HCT116 (cell line): ENCODE data around the gene ARHGDIG. TPM values are rescaled to one million over a fixed set of nuclear protein-coding genes. Genes with fewer than 3 reads are reported as not detected.

Experiments
- ATAC-seq: fragments of 200-7000 bp; cut with Tn5 transposase; 2 replicates; pipeline ENCODE4 v1.9.1; 2020; ENCODE audit warnings: mild to moderate bottlenecking, moderate library complexity
- BruUV-seq: library from RNA; stranded (reverse); fragments of 400-500 nt; replicated peaks from 2 replicates; lab custom pipeline; 2021; lab: Mats Ljungman, UMichigan
- CTCF ChIA-PET: fragments of 300-600 bp; sonication (Branson Sonifier 250); formaldehyde crosslinking; loops from one replicate; lab custom pipeline; 2021; ENCODE audit warnings: antibody characterized with exemption; lab: Charles Lee
- POLR2A ChIA-PET: fragments of 300-600, 350-600 bp; sonication (Branson Sonifier 250); formaldehyde crosslinking; loops from one replicate; lab custom pipeline; 2021; ENCODE audit warnings: antibody characterized with exemption; lab: Charles Lee
- RAD21 ChIA-PET, 2 experiments: fragments of 300-600 bp; sonication (Branson Sonifier 250); formaldehyde crosslinking; loops; one replicate each; lab custom pipeline; 2023; ENCODE audit warnings: low total read pairs in 2 of 2; ENCODE audit not compliant: uncharacterized antibody in 2 of 2, unreplicated experiment in 2 of 2, low non-redundant PET in 1 of 2; lab: Charles Lee
- DNase-seq: peaks from one replicate; pipeline ENCODE4 v3.0.0-alpha.2; 2010; ENCODE audit warnings: low read depth, low spot score
- H2AFZ ChIP-seq: fragments of 200-600 bp; shearing (Covaris generic), sonication (generic); 2 replicates; pipeline ENCODE4 v1.6.1; 2017; ENCODE audit warnings: low read depth, mixed run types, mixed read lengths, antibody characterized with exemption, low read length; ENCODE audit not compliant: poor library complexity, severe bottlenecking
- H3K27ac ChIP-seq: 2 replicates; pipeline ENCODE4 v1.5.1; 2012; ENCODE audit warnings: low read depth, low read length
- H3K27me3 ChIP-seq: fragments of 200-600 bp; sonication (generic); 2 replicates; pipeline ENCODE4 v1.6.1; 2016; ENCODE audit warnings: mixed run types, low read length, mixed read lengths; ENCODE audit not compliant: insufficient read depth
- H3K36me3 ChIP-seq, 2 experiments: fragments of 200-500 bp in 1 of 2; fragments of 200-600 bp in 1 of 2; sonication (Bioruptor generic) in 1 of 2; sonication (generic) in 1 of 2; 2 replicates each; pipeline versions ENCODE4 v1.5.1 to v1.6.1; 2014 to 2016; ENCODE audit warnings: low read length in 2 of 2, inconsistent platforms in 1 of 2, mixed read lengths in 1 of 2, mixed run types in 1 of 2; ENCODE audit not compliant: insufficient read depth in 2 of 2, control insufficient read depth in 1 of 2
- H3K4me1 ChIP-seq, 2 experiments: fragments of 200-600 bp in 1 of 2; sonication (generic) in 1 of 2; 2 replicates each; pipeline versions ENCODE4 v1.5.1 to v1.6.1; 2012 to 2017; ENCODE audit warnings: low read length in 2 of 2, inconsistent platforms in 1 of 2, mild to moderate bottlenecking in 1 of 2, mixed read lengths in 1 of 2, mixed run types in 1 of 2, moderate library complexity in 1 of 2; ENCODE audit not compliant: insufficient read depth in 2 of 2, control insufficient read depth in 1 of 2
- H3K4me2 ChIP-seq: fragments of 200-600 bp; sonication (generic); 2 replicates; pipeline ENCODE4 v1.6.1; 2017; ENCODE audit warnings: mixed run types, low read length, mixed read lengths
- H3K4me3 ChIP-seq, 2 experiments: fragments of 200-600 bp in 1 of 2; sonication (generic) in 1 of 2; replicated peaks in 1 of 2; 2 replicates each; pipeline ENCODE4 v1.5.1; 2011 to 2016; ENCODE audit warnings: low read length in 2 of 2, control low read depth in 1 of 2, low read depth in 1 of 2, mild to moderate bottlenecking in 1 of 2, mixed read lengths in 1 of 2, mixed run types in 1 of 2
- H3K79me2 ChIP-seq: fragments of 200-600 bp; sonication (generic); 2 replicates; pipeline ENCODE4 v1.6.1; 2017; ENCODE audit warnings: mild to moderate bottlenecking, mixed run types, low read length, moderate library complexity, mixed read lengths; ENCODE audit not compliant: insufficient read depth
- H3K9ac ChIP-seq: fragments of 200-600 bp; sonication (generic); 2 replicates; pipeline ENCODE4 v1.6.1; 2016; ENCODE audit warnings: low read length, mixed read lengths
- H3K9me2 ChIP-seq: fragments of 200-600 bp; sonication (generic), shearing (Covaris generic); 2 replicates; pipeline ENCODE4 v1.6.1; 2017; ENCODE audit warnings: mixed run types, mild to moderate bottlenecking, moderate library complexity; ENCODE audit not compliant: insufficient read depth
- H3K9me3 ChIP-seq, 2 experiments: fragments of 200-500 bp in 1 of 2; fragments of 200-600 bp in 1 of 2; sonication (Bioruptor generic) in 1 of 2; sonication (generic) in 1 of 2; 2 replicates each; pipeline ENCODE4 v1.6.1; 2014 to 2017; ENCODE audit warnings: low read length in 2 of 2, mixed read lengths in 2 of 2, inconsistent platforms in 1 of 2, low read depth in 1 of 2, mild to moderate bottlenecking in 1 of 2, mixed run types in 1 of 2, moderate library complexity in 1 of 2; ENCODE audit not compliant: control insufficient read depth in 1 of 2, insufficient read depth in 1 of 2
- H4K20me1 ChIP-seq: fragments of 200-600 bp; sonication (generic), shearing (Covaris generic); 2 replicates; pipeline ENCODE4 v1.6.1; 2017; ENCODE audit warnings: mixed run types, mild to moderate bottlenecking, moderate library complexity; ENCODE audit not compliant: insufficient read depth
- CTCF ChIP-seq, 3 experiments: fragments of 200-600 bp in 1 of 3; sonication (generic) in 1 of 3; IDR thresholded peaks in 2 of 3; conservative IDR thresholded peaks in 1 of 3; 2 replicates each; pipeline ENCODE4 v1.5.1; 2012 to 2017; ENCODE audit warnings: low read depth in 2 of 3, low read length in 2 of 3, antibody characterized with exemption in 1 of 3, borderline replicate concordance in 1 of 3, control low read depth in 1 of 3, mild to moderate bottlenecking in 1 of 3, mixed read lengths in 1 of 3, mixed run types in 1 of 3, moderate library complexity in 1 of 3; ENCODE audit not compliant: insufficient read depth in 1 of 3
- EGR1 ChIP-seq: IDR thresholded peaks from 2 replicates; pipeline ENCODE4 v1.6.1; 2012; ENCODE audit warnings: low read depth
- ELF1 ChIP-seq: IDR thresholded peaks from 2 replicates; pipeline ENCODE4 v1.6.1; 2012; ENCODE audit warnings: low read depth, borderline replicate concordance
- SIN3A ChIP-seq: IDR thresholded peaks from 2 replicates; pipeline ENCODE4 v1.6.1; 2012; ENCODE audit warnings: low read depth
- SP1 ChIP-seq: IDR thresholded peaks from 2 replicates; pipeline ENCODE4 v1.6.1; 2012; ENCODE audit warnings: low read depth
- ZNF274 ChIP-seq: fragments of 200-500 bp; sonication (Bioruptor generic); IDR thresholded peaks from 2 replicates; pipeline ENCODE4 v1.6.1; 2014; ENCODE audit warnings: mild to moderate bottlenecking, low read depth, low read length, inconsistent platforms
- intact Hi-C: fragments of 100-400 bp; cut with micrococcal nuclease; formaldehyde crosslinking; loops from 2 replicates; pipeline ENCODE4 v1.10.0; 2022
- total RNA-seq: library from RNA; stranded (reverse); gene quantifications from one replicate; pipeline ENCODE4 v1.2.1, GENCODE V29; 2021; ENCODE audit not compliant: unreplicated experiment

ARHGDIG gene
- total RNA-seq, 1 experiment from 2014 or later: not detected

- POLR2A ChIA-PET: no interaction called here
- intact Hi-C loops: no loop called here
Measured at GRCh38 chr16:290015-290680, 9.8 kb downstream of the ARHGDIG start.

More at GRCh38 chr16:290015-290680, 9.8 kb downstream of the ARHGDIG start:
- no peaks in the 10 kb centered on the region for H3K36me3 ChIP-seq
- H3K9ac ChIP-seq: no peak overlapping the region
- no peaks in the 10 kb centered on the region for H3K79me2 ChIP-seq
- no peaks in the 10 kb centered on the region for H3K9me3 ChIP-seq
- DNase-seq: no peak
- no peaks in the 10 kb centered on the region for H3K9me2 ChIP-seq
- H3K4me2 ChIP-seq: no peak overlapping the region
- H3K4me1 ChIP-seq: no peaks in the 10 kb centered on the region
- TF ChIP-seq ELF1 (no peak), ZNF274 (no peak), SP1 (no peak), EGR1 (no peak), SIN3A (no peak), CTCF (IDR thresholded peaks at IDR 0.05 in 2 of 3, conservative IDR thresholded peaks at IDR 0.05 in 1 of 3; ENCODE audit: borderline replicate concordance in 1 of 3, insufficient read depth in 1 of 3, low read depth in 2 of 3, low read length in 2 of 3) (no peak)
- no peak overlapping the region for H3K27ac ChIP-seq
- no peaks in the 10 kb centered on the region for H3K27me3 ChIP-seq
- BruUV-seq: no TSS peak
- no peak overlapping the region for H3K4me3 ChIP-seq
- no peak for ATAC-seq
- RAD21 ChIA-PET: no interaction called here
- H4K20me1 ChIP-seq: no peaks in the 10 kb centered on the region
- CTCF ChIA-PET: no interaction called here
- no peak overlapping the region for H2AFZ ChIP-seq
